NOMO-1 treated with dmso at 0.1 percent for 144 hours (cell line): ENCODE results near the gene TTC13.
"Not testable (repeated sequence)": the region's sequence is repeated elsewhere in the genome, so short reads cannot be mapped to it uniquely, and the experiment has no call there.

Experiments
- DNase-seq: peaks from one replicate; lab custom pipeline; 2025; ENCODE audit not compliant: unreplicated experiment; lab: John Stamatoyannopoulos, UW

The TTC13 gene

GRCh38 chr1:230992100-230992774 lies 13.6 kb upstream of the TTC13 start:
- no peak for DNase-seq

- DNase-seq, result no peak
Observed at GRCh38 chr1:230987448-230987847, 8.8 kb upstream of the TTC13 start.

- DNase-seq, result no peak
Observed at GRCh38 chr1:230986976-230987375, 8.3 kb upstream of the TTC13 start.

DNA sequence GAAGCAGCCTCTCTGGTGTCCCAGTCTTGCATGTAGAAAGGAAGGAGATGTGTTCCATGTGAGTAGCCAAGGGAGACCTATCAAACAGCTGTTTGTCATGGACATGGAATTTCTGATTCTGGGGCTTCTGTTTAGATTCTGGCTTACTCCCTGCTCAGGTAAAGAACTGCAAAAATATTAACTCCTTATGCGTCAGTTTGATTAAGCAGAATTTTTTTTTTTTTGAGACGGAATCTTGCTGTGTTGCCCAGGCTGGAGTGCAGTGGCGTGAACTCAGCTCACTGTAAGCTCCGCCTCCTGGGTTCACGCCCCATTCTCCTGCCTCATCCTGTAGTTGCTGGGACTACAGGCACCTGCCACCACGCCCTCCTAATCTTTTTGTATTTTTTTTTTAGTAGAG lies 7.0 kb upstream of the TTC13 start:
- no peak for DNase-seq

DNA sequence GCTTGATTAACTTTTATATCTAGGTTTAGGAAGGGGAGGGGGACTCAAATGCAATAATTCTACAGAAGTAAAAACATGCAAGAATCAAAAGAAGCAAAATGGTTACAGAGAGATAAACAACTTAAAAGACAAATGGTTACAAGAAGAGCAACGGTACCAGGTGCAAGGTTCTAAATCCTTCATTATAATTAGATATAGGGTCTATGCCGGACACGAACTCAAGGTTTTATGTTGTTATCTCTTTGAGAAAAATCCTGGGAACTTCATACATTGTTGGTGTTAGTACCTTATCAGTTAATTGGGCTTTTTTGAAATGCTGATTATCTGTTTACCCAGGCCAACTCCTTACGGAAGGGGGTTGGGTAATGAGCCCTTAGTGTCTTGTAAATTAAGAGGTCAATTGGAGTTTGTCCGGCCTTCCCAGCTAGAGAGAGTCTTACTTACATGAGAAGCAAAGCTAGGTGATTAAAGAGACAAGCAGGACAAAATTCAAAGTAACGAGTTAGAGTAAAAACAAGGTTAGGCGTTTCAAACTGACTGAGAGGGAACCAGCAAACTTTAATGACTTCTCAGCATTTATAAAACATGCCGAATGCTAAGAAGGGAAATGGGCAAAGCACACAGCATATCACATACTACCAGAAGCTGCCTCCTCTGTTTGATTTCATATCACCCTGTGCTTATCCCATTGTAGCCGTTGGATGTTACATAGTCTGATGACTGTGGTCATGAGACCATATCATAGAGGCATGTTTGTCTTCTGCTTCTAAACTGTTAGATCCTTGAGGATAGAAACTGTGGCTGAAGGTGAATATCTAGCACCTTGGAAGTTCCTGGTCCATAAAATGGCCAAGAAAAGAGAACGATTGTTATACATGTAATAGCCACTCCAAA lies 6.2 kb upstream of the TTC13 start:
- not testable (repeated sequence) for DNase-seq

DNA sequence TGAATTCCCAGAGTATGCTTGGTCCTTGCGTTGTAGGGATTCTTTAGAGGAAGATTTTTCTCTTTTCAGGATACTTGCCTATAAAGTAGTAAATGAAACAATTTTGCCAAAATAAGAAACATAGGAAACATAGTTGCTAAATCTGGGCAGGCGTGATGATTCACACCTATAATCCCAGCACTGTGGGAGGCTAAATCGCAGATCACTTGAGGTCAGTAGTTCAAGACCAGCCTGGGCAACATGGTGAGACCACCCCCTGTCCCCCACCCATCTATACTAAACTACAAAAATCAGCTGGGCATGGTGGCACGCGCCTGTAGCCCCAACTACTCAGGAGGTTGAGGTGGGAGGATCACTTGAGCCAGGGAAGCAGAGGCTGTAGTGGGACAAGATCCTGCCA lies 5.2 kb upstream of the TTC13 start:
- no peak for DNase-seq

GRCh38 chr1:230982696-230983095 lies 4.0 kb upstream of the TTC13 start:
- DNase-seq, result no peak

- DNase-seq, result no peak
Observed at GRCh38 chr1:230979952-230980351, 1.3 kb upstream of the TTC13 start.

DNA sequence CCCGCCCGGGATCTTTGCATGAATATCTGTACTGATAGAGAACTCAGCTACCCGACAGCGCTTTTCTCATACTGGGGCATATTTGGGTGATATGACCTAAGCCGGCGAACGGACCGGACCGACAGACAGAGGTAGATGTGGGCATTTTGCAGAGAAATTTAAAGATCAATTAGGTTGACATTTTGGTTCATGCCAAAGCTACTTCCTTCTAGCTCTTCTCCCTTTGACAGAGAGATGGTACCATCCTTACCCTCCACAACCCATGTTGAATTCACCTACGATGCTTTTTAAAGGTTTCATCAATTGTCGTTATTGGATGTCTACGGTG lies 692 bp upstream of the TTC13 start:
- DNase-seq, result no peak

- no peak for DNase-seq
Observed at GRCh38 chr1:230977761-230978490, 735 bp downstream of the TTC13 start.

DNA sequence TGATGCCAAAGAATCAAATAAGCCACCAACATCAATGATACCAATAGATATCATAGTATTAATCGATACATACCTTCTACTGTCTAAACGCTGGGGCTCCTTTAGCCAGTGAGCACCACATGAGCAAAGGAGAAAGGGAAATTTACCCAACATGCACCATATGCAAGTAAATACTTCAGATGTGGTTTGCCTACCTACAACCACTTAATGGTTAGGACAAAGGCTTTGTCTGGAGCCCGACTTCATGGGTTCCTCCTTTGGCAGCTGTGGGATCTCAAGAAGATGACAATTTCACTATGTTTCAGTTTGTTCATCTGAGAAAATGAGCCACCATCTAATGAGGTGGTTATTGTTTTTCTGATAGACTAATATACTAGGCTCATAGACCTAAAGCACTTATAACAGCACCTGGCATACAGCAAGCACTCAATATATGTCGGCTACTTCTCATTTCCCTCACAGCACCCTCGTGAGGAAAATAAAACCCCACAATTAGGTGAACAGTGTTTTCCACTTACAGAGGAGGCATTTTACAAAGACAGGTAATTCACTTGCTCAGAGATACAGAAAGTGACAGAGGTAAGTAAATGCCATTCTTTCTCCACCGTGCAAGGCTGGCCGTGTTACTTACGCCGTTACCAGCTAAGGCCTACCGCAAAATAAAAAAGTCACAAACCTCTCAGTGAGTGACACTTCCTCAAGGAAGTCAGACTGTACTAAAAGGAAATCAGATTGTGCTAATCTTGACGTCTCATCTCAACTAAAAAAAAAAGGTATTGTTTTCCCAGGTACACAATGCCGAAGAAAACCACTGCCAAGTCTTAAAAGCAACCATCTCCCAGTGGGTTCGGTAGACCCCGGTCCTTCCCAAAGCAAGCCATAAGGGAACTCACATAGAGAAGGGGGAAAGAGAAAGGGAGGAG lies 1.6 kb downstream of the TTC13 start:
- no peak for DNase-seq

- no peak for DNase-seq
Observed at GRCh38 chr1:230976360-230976759, 2.3 kb downstream of the TTC13 start.

DNA sequence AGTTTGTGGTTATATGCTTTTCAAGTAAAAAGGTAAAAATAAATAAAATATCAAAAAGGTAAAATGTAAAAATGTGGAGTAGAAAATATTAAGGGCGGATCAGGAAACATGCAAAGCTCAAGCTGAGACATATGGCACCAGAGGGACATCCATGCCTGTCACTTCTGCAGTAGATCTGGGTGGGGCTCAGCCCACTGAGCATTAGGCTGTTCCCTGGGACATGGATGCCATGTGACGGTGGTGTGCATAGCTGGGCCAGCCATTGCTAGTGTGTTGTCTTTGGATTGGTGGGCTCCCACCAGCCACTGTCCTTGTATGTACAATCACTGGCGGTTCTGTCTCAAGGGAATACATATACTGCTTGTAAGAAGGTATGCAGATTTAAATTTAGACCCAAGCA lies 3.0 kb downstream of the TTC13 start:
- no peak for DNase-seq

GRCh38 chr1:230972855-230973271 lies 5.8 kb downstream of the TTC13 start:
- DNase-seq, result peak; percentile 58

DNA sequence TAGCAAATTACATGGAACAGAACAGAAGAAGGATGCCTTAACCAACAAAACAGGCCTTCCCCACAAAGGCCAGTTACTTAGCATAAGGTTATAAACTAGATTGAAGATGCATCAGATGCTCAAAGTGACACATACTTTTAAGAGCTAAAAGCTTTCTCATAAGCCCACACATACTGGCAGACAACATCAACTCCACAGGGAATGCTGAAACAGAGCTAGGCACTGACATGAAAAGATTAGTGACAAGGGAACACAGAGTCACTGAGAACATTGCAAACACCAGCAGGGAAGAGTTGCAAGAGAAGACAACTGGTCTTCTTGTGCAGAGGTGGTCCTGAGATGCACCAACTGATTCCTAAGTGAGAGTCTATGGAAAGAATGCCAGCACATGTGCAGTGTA lies 6.9 kb downstream of the TTC13 start:
- DNase-seq, result no peak

DNA sequence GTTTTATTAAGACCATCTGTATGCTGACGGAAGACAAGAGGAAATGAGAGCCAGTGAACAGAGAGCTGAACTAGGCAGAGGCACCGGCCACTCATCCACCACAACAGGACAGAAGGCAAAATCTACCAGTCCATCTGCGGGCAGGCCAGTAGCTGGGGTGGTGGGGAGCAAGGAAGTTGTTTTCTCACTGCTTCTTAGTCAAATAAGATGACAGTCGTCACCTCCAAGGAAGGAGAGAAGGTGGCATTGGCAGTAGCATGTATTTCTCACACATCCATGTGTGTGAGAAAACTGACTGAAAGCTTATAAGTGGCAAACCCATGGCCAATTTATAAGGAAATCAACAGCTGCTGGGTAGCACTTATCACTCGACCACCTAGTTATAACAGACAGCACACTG lies 8.2 kb downstream of the TTC13 start:
- DNase-seq, result no peak

- no peak for DNase-seq
Observed at GRCh38 chr1:230966358-230966873, 12.2 kb downstream of the TTC13 start.

- no peak for DNase-seq
Observed at GRCh38 chr1:230965535-230965934, 13.1 kb downstream of the TTC13 start.

DNA sequence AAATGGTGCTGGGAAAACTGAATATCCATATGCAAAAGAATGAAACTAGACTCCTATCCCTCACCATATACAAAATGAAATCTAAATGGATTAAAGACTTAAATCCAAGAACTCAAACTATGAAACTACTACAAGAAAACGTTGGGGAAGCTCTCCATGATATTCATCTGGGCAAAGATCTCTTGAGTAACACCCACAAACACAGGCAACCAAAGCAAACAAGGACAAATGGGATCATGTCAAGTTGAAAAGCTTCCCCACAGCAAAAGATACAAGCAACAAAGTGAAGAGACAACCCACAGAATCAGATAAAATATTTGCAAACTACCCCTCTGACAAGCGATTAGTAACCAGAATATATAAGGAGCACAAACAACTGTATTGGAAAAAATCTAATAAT lies 13.8 kb downstream of the TTC13 start:
- DNase-seq, result no peak

DNA sequence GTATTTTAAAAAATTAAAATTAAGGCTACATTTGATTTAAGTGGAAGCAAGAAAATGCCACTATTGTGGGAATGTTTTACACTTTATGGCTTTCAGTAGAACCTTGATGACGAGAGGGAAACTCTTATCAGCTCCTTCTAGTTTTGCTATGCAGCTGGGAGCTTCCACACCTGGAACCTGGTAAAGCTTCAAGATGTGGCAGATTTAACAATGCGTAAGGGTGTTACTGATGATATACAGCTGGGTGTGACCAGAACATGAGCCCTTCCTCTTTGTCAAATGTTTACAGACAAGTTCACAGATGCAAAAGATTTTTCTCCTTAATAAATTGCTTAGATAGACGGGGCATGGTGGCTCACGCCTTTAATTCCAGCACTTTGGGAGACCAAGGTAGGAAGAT lies 20.3 kb downstream of the TTC13 start:
- no peak for DNase-seq

GRCh38 chr1:230957580-230957989 lies 21.1 kb downstream of the TTC13 start:
- no peak for DNase-seq
